ENCODE measurements around the gene LOXL1.

DNA sequence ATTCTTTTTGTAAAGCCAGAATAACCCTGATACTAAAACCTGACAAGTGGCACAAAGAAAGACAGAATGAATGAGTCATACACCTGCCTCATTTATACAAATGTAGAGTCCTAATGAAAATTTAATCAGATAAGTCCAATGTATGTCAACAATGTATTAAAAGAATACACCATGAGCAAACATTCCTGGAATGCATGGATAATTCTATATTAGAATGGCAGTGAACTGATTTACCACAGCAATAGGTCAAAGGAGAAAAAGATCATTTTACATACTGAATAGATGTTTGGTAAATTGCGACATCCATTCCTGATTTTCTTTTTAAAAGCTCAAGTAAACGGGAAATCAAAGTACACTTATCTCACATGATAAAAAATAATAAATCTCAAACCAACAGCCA lies 11.2 kb upstream of the LOXL1 start:
- TF ChIP-seq, protein P1, sequence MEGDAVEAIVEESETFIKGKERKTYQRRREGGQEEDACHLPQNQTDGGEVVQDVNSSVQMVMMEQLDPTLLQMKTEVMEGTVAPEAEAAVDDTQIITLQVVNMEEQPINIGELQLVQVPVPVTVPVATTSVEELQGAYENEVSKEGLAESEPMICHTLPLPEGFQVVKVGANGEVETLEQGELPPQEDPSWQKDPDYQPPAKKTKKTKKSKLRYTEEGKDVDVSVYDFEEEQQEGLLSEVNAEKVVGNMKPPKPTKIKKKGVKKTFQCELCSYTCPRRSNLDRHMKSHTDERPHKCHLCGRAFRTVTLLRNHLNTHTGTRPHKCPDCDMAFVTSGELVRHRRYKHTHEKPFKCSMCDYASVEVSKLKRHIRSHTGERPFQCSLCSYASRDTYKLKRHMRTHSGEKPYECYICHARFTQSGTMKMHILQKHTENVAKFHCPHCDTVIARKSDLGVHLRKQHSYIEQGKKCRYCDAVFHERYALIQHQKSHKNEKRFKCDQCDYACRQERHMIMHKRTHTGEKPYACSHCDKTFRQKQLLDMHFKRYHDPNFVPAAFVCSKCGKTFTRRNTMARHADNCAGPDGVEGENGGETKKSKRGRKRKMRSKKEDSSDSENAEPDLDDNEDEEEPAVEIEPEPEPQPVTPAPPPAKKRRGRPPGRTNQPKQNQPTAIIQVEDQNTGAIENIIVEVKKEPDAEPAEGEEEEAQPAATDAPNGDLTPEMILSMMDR (IDR thresholded peaks at IDR 0.05), result no peak
- no peak for TF ChIP-seq POLR2A (IDR thresholded peaks at IDR 0.05)
- no peak for TF ChIP-seq POLR2AphosphoS5 (IDR thresholded peaks at IDR 0.05)

All from prostate gland (tissue), 2 donors.